ENCODE results near the gene BRS3. TPM values are rescaled to one million over a fixed set of nuclear protein-coding genes. Genes with fewer than 3 reads are reported as not detected.
A peak's percentile ranks its signal among the peaks of the same experiment; 100 is the strongest.

The BRS3 gene
- total RNA-seq, 2 experiments from 2014 or later: not detected

DNA sequence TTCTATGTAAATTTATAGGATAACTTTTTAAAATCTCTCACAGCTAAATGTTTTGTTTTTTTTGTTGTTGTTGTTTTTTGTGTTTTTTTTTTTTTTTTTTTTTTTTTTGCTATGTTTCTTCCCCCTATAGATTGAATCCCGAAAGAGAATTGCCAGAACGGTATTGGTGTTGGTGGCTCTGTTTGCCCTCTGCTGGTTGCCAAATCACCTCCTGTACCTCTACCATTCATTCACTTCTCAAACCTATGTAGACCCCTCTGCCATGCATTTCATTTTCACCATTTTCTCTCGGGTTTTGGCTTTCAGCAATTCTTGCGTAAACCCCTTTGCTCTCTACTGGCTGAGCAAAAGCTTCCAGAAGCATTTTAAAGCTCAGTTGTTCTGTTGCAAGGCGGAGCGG, 4.1 kb downstream of the BRS3 start:
- H3K79me2 ChIP-seq (ENCODE audit: insufficient read depth, low read depth, low read length): peaks cover 4% of the 10 kb centered on the region; the same call in 1 of the 2 replicates
- CTCF ChIA-PET (ENCODE audit: unreplicated experiment): no interaction called here
- H2AFZ ChIP-seq (ENCODE audit: low read length): no peak overlapping the region
- no peak for TF ChIP-seq EZH2phosphoT487 (IDR thresholded peaks at IDR 0.05; ENCODE audit: borderline replicate concordance, low read depth, low read length)
- TF ChIP-seq, protein P1, sequence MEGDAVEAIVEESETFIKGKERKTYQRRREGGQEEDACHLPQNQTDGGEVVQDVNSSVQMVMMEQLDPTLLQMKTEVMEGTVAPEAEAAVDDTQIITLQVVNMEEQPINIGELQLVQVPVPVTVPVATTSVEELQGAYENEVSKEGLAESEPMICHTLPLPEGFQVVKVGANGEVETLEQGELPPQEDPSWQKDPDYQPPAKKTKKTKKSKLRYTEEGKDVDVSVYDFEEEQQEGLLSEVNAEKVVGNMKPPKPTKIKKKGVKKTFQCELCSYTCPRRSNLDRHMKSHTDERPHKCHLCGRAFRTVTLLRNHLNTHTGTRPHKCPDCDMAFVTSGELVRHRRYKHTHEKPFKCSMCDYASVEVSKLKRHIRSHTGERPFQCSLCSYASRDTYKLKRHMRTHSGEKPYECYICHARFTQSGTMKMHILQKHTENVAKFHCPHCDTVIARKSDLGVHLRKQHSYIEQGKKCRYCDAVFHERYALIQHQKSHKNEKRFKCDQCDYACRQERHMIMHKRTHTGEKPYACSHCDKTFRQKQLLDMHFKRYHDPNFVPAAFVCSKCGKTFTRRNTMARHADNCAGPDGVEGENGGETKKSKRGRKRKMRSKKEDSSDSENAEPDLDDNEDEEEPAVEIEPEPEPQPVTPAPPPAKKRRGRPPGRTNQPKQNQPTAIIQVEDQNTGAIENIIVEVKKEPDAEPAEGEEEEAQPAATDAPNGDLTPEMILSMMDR (conservative IDR thresholded peaks at IDR 0.05; ENCODE audit: low read length): peak; percentile 30; the same call in 1 of the 2 replicates
- POLR2A ChIA-PET: interaction anchor here (0.6 to 1.0 kb wide), 6 partner anchors 9 to 1502 kb away, joined by 3 to 6 read pairs (median 4); no protein-coding TSS in a partner anchor
- peak; percentile 1 for DNase-seq (ENCODE audit: low spot score)
- H4K20me1 ChIP-seq (ENCODE audit: insufficient read depth, low read length): no peaks in the 10 kb centered on the region
- H3K36me3 ChIP-seq (ENCODE audit: insufficient read depth, low read length): no peaks in the 10 kb centered on the region
- no peak overlapping the region for H3K4me2 ChIP-seq (ENCODE audit: low read length)
- intact Hi-C loops (cut with micrococcal nuclease; ENCODE audit: unreplicated experiment): loop anchor here (10.0 kb wide), 1 partner anchor 217 kb away; no protein-coding TSS in a partner anchor
- H3K27ac ChIP-seq (ENCODE audit: low read depth, low read length, poor library complexity, severe bottlenecking): no peak overlapping the region
- peaks cover 7% of the 10 kb centered on the region for H3K4me1 ChIP-seq (ENCODE audit: insufficient read depth, low read length, poor library complexity, severe bottlenecking)
- no peaks in the 10 kb centered on the region for H3K9me2 ChIP-seq (ENCODE audit: insufficient read depth, low read length)
- BruUV-seq (replicated peaks): no TSS peak
- H3K9me3 ChIP-seq (ENCODE audit: low read length): no peaks in the 10 kb centered on the region
- H3K4me3 ChIP-seq (ENCODE audit: low read depth, low read length, poor library complexity, severe bottlenecking): no peak overlapping the region

DNA sequence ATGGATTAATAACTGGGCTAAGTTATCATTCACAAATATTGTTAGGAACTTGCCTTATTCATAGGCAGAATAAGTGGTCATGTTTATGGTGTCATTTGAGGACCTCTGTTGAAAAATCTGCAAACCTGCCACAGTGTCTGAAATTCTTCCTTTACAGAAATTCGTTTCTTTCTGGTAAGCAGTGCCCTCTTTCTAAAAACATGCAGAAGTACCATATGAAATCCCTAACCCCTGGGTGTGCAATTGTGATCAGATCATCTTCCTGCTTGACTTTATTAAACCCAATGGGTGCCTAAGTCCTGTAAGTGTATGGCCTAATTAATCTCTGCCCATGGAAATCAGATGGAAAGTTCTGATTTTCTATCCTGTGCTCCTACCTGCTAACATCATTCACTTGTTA, 5.3 kb downstream of the BRS3 start:
- ChIA-PET POLR2A (no interaction called here), CTCF (ENCODE audit: unreplicated experiment) (no interaction called here)
- DNase-seq (ENCODE audit: low spot score): peak; percentile 3
- intact Hi-C loops (cut with micrococcal nuclease; ENCODE audit: unreplicated experiment): loop anchor here (10.0 kb wide), 1 partner anchor 218 kb away; no protein-coding TSS in a partner anchor
- Histone ChIP-seq H3K9me3 (ENCODE audit: low read length) (no peaks in the 10 kb centered on the region), H3K4me1 (ENCODE audit: insufficient read depth, low read length, poor library complexity, severe bottlenecking) (peaks cover 7% of the 10 kb centered on the region), H3K9me2 (ENCODE audit: insufficient read depth, low read length) (no peaks in the 10 kb centered on the region), H3K27ac (ENCODE audit: low read depth, low read length, poor library complexity, severe bottlenecking) (no peak overlapping the region), H4K20me1 (ENCODE audit: insufficient read depth, low read length) (no peaks in the 10 kb centered on the region), H3K4me3 (ENCODE audit: low read depth, low read length, poor library complexity, severe bottlenecking) (no peak overlapping the region), H3K4me2 (ENCODE audit: low read length) (no peak overlapping the region), H3K36me3 (ENCODE audit: insufficient read depth, low read length) (no peaks in the 10 kb centered on the region), H3K79me2 (ENCODE audit: insufficient read depth, low read depth, low read length) (peaks cover 9% of the 10 kb centered on the region), H2AFZ (ENCODE audit: low read length) (no peak overlapping the region)
- BruUV-seq (replicated peaks): no TSS peak
- TF ChIP-seq, protein P1 (conservative IDR thresholded peaks at IDR 0.05; ENCODE audit: low read length): 0 out of 2 replicates have a peak, but pooled peaks have one; percentile 14
- TF ChIP-seq EZH2phosphoT487 (IDR thresholded peaks at IDR 0.05; ENCODE audit: borderline replicate concordance, low read depth, low read length): no peak

DNA sequence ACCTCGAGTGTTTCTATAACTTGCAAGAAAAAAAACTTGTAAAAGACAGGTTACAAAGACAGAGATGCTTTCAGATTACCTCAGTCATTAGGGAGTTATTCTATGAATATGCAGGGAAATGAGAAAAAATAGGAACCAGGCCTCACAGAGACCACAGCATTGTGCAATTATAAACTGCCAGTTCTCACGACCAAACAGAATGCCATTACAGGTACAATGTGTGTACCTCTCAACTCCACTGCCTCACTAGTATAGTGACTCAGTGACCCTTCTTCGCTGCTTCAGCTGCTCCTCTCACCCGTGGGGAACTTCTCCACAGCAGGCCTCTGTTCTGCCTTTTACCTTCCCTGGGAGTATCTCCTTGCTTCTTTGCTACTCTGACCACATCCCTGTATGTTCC, 7.3 kb downstream of the BRS3 start:
- POLR2A ChIA-PET: no interaction called here

More for the DNA sequence above, 7.3 kb downstream of the BRS3 start:
- intact Hi-C loops (cut with micrococcal nuclease; ENCODE audit: unreplicated experiment): loop anchor here (5.0 to 10.0 kb wide), 4 partner anchors 220 to 523 kb away; partner anchors contain the start of genes ARHGEF6 and MMGT1
- H3K27ac ChIP-seq (ENCODE audit: low read depth, low read length, poor library complexity, severe bottlenecking): no peak overlapping the region
- H3K4me1 ChIP-seq (ENCODE audit: insufficient read depth, low read length, poor library complexity, severe bottlenecking): peaks cover 18% of the 10 kb centered on the region
- no peak overlapping the region for H2AFZ ChIP-seq (ENCODE audit: low read length)
- H4K20me1 ChIP-seq (ENCODE audit: insufficient read depth, low read length): no peaks in the 10 kb centered on the region
- BruUV-seq (replicated peaks): no TSS peak
- no peaks in the 10 kb centered on the region for H3K9me2 ChIP-seq (ENCODE audit: insufficient read depth, low read length)
- H3K79me2 ChIP-seq (ENCODE audit: insufficient read depth, low read depth, low read length): peaks cover 29% of the 10 kb centered on the region
- no peak for DNase-seq (ENCODE audit: low spot score)
- H3K4me2 ChIP-seq (ENCODE audit: low read length): no peak overlapping the region
- peaks cover 11% of the 10 kb centered on the region for H3K36me3 ChIP-seq (ENCODE audit: insufficient read depth, low read length)
- CTCF ChIA-PET (ENCODE audit: unreplicated experiment): no interaction called here
- H3K4me3 ChIP-seq (ENCODE audit: low read depth, low read length, poor library complexity, severe bottlenecking): no peak overlapping the region
- no peaks in the 10 kb centered on the region for H3K9me3 ChIP-seq (ENCODE audit: low read length)
- TF ChIP-seq, protein P1 (conservative IDR thresholded peaks at IDR 0.05; ENCODE audit: low read length): no peak
- TF ChIP-seq EZH2phosphoT487 (IDR thresholded peaks at IDR 0.05; ENCODE audit: borderline replicate concordance, low read depth, low read length): no peak
